UCSD-AML1 (cell line): ENCODE results near the gene LUZP2.

Experiments
- DNase-seq: peaks from one replicate; lab custom pipeline; 2025; ENCODE audit not compliant: unreplicated experiment; lab: John Stamatoyannopoulos, UW

LUZP2 gene

GRCh38 chr11:24496736-24497725, at the start of gene LUZP2:
Gene LUZP2, plus strand, starts transcription at chr11:24497053.
- DNase-seq: no peak

GRCh38 chr11:24453129-24453718, 43.6 kb upstream of the LUZP2 start:
- DNase-seq: no peak

GRCh38 chr11:24457985-24458384, 38.9 kb upstream of the LUZP2 start:
- no peak for DNase-seq

- no peak for DNase-seq
Measured at GRCh38 chr11:24470431-24470830, 26.4 kb upstream of the LUZP2 start.

- no peak for DNase-seq
Measured at GRCh38 chr11:24471084-24471483, 25.8 kb upstream of the LUZP2 start.

- DNase-seq: no peak
Measured at GRCh38 chr11:24478718-24479117, 18.1 kb upstream of the LUZP2 start.

GRCh38 chr11:24489477-24489876, 7.4 kb upstream of the LUZP2 start:
- DNase-seq: no peak

- no peak for DNase-seq
Measured at GRCh38 chr11:24496386-24496735, 492 bp upstream of the LUZP2 start.

- DNase-seq: no peak
Measured at GRCh38 chr11:24497831-24498230, 978 bp downstream of the LUZP2 start.

- no peak for DNase-seq
Measured at GRCh38 chr11:24502425-24502824, 5.6 kb downstream of the LUZP2 start.

GRCh38 chr11:24509114-24509513, 12.3 kb downstream of the LUZP2 start:
- DNase-seq: no peak

GRCh38 chr11:24511511-24511910, 14.7 kb downstream of the LUZP2 start:
- no peak for DNase-seq

- DNase-seq: no peak
Measured at GRCh38 chr11:24513479-24514218, 16.8 kb downstream of the LUZP2 start.

- DNase-seq: no peak
Measured at GRCh38 chr11:24514219-24514594, 17.4 kb downstream of the LUZP2 start.

- DNase-seq: no peak
Measured at GRCh38 chr11:24515632-24516031, 18.8 kb downstream of the LUZP2 start.

GRCh38 chr11:24516638-24517037, 19.8 kb downstream of the LUZP2 start:
- no peak for DNase-seq

GRCh38 chr11:24521601-24522000, 24.7 kb downstream of the LUZP2 start:
- DNase-seq: no peak

GRCh38 chr11:24524156-24524555, 27.3 kb downstream of the LUZP2 start:
- no peak for DNase-seq

GRCh38 chr11:24531528-24531927, 34.7 kb downstream of the LUZP2 start:
- no peak for DNase-seq

- DNase-seq: no peak
Measured at GRCh38 chr11:24543771-24544170, 46.9 kb downstream of the LUZP2 start.

GRCh38 chr11:24556693-24557092, 59.8 kb downstream of the LUZP2 start:
- DNase-seq: no peak

- DNase-seq: no peak
Measured at GRCh38 chr11:24559315-24559714, 62.5 kb downstream of the LUZP2 start.
